C4-2B (cell line): ENCODE measurements around the gene SMG6.

Experiments used
- H3K27ac ChIP-seq: fragments of 450-650 bp; 2 replicates; pipeline ENCODE4 v1.5.1; 2017
- ZFX ChIP-seq: fragments of 450-650 bp; IDR thresholded peaks from 2 replicates; pipeline ENCODE4 v1.6.1; 2017
- TF ChIP-seq, protein P1 (sequence below): fragments of 450-650 bp; conservative IDR thresholded peaks from 2 replicates; pipeline ENCODE4 v1.5.1; 2017; ENCODE audit warnings: mild to moderate bottlenecking

Gene SMG6

DNA sequence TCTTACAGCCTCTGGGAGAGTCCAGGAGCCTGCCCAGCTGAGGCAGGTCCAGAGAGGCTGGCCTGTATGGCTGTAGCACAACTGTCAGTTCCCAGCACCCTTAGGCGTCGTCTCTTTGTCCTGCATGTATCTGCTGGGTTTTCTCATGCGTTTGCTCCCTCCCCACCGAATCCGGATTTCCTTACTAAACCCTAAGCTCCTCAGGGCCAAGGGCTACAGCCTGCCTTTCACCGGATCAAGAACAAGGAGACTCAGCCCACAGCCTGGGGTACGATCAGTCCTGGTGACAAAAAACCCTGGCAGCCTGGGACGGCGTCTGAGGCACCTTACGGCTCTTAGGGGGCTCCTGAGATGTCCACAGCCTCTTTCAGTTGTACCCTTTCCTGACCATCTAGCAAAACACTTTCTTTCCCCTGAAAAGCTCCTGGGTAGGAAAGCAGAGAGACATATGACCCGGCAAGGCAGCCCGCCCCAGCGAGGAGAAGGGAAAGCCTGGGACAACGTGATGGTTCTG, 236.5 kb downstream of the SMG6 start:
- TF ChIP-seq, protein P1, sequence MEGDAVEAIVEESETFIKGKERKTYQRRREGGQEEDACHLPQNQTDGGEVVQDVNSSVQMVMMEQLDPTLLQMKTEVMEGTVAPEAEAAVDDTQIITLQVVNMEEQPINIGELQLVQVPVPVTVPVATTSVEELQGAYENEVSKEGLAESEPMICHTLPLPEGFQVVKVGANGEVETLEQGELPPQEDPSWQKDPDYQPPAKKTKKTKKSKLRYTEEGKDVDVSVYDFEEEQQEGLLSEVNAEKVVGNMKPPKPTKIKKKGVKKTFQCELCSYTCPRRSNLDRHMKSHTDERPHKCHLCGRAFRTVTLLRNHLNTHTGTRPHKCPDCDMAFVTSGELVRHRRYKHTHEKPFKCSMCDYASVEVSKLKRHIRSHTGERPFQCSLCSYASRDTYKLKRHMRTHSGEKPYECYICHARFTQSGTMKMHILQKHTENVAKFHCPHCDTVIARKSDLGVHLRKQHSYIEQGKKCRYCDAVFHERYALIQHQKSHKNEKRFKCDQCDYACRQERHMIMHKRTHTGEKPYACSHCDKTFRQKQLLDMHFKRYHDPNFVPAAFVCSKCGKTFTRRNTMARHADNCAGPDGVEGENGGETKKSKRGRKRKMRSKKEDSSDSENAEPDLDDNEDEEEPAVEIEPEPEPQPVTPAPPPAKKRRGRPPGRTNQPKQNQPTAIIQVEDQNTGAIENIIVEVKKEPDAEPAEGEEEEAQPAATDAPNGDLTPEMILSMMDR: no peak
- TF ChIP-seq ZFX: no peak
- no peak overlapping the region for H3K27ac ChIP-seq

- TF ChIP-seq ZFX: no peak
- TF ChIP-seq, protein P1: no peak
- no peak overlapping the region for H3K27ac ChIP-seq
Observed at GRCh38 chr17:2065949-2066400, 237.6 kb downstream of the SMG6 start.

GRCh38 chr17:2064980-2065785, 238.4 kb downstream of the SMG6 start:
- no peak for TF ChIP-seq ZFX
- TF ChIP-seq, protein P1: no peak; the same call in 1 of the 2 replicates

DNA sequence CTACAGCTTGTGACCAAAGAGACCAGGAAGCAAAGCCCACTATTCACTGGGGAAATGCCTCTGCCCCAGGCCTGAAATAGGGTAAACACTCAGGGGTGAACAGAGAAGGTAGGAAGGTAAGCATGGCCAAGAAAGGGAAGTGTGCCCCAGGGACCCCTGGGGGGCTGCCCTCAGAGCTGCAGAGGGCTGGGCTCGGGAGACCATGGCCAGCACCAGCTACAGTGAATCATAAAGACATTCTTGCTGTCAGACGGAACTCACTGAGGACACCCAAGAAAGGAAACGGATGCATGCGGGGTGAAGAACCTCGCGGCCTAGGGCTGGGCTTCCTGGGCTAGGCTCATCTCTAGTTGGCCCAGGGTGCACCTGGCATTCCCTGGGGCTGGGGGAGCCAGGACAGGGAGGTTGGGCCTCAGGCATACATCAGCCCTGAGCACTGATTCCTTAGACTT, 239.0 kb downstream of the SMG6 start:
- no peak overlapping the region for H3K27ac ChIP-seq
- TF ChIP-seq, protein P1: no peak
- TF ChIP-seq ZFX: no peak

More at GRCh38 chr17:2064980-2065785, 238.4 kb downstream of the SMG6 start:
- H3K27ac ChIP-seq: no peak overlapping the region

DNA sequence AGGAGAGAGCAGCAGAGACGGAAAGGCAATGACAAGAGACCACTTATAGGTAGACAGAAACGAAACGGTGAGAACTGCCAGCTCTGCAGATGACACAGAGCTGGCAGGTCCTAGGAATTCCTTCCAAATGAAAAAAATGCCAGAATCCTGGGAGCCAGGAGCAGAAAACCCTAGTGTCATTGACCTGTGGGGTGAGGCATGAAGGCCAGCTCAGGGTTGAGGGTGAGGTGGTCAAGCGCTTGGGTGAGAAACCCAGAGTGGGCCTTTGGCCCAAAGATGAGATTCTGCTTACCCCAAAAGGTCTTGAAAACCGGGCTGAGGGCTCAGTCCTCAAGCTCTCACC, 239.5 kb downstream of the SMG6 start:
- no peak overlapping the region for H3K27ac ChIP-seq
- no peak for TF ChIP-seq ZFX
- TF ChIP-seq, protein P1: no peak

DNA sequence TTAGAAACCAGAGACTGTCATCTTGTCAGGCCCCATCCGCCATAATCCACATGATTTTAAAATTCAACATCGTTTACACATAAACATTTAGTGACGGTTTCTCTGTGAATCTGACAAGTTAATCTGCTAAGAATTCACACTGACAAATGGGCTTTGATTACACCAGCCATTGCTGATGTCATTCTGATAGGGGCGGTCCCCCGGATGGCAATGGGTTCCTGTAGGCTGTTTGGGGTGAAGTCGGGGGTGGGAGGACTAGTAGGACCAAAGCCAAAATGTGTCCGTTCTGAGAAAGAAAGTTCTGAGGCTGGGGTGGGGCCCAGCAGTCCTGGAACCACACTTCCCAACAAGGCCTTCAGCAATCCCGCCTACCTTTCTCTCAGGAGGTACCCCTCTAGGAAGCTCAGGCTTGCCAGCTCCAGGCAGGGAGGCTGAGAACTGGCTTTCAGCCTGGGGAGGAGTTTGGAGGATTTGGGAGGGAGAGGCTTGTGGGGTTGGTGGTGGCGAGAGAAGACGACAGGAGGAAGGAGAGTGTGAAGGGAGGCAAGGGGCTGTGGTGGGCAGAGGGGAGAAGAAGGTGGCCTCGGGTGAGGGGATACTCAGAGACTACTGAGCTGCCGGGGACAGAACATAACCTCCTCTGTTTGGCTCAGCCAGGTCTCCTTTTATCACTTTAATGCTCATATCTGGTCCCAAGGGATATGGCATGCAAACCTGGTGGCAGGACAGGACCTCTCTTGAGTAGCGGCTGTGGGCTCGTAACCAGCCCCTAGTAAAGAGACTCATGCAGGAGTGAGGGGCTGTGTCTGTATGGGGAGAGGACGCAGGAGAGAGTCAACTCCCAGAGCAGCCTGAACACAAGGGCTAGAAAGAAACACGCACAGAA, 240.1 kb downstream of the SMG6 start:
- H3K27ac ChIP-seq: no peak overlapping the region
- TF ChIP-seq, protein P1: no peak
- no peak for TF ChIP-seq ZFX
